Upper lobe of right lung (tissue), 1 donor: Measurements from ENCODE around the gene ST14. TPM values are rescaled to one million over a fixed set of nuclear protein-coding genes. Genes with fewer than 3 reads are reported as not detected.
A peak's percentile ranks its signal among the peaks of the same experiment; 100 is the strongest.

Experiments used
- ATAC-seq: fragments of 200-7000 bp; cut with Tn5 transposase; one replicate; pipeline ENCODE4 v1.9.1; 2020; ENCODE audit warnings: mild to moderate bottlenecking, moderate library complexity
- DNase-seq: peaks from one replicate; pipeline ENCODE4 v3.0.0-alpha.2; 2020
- H3K27ac ChIP-seq: fragments of 200-600 bp; one replicate; pipeline ENCODE4 v1.8.0; 2022
- H3K27me3 ChIP-seq: fragments of 200-600 bp; one replicate; pipeline ENCODE4 v1.8.0; 2022; ENCODE audit warnings: mild to moderate bottlenecking
- H3K36me3 ChIP-seq: fragments of 200-600 bp; one replicate; pipeline ENCODE4 v1.8.0; 2022
- H3K4me1 ChIP-seq: fragments of 200-600 bp; one replicate; pipeline ENCODE4 v1.8.0; 2022
- H3K4me3 ChIP-seq: fragments of 200-600 bp; one replicate; pipeline ENCODE4 v1.8.0; 2022; ENCODE audit warnings: mild to moderate bottlenecking
- H3K9me3 ChIP-seq: fragments of 200-600 bp; one replicate; pipeline ENCODE4 v1.8.0; 2022
- CTCF ChIP-seq: fragments of 200-600 bp; IDR thresholded peaks from one replicate; pipeline ENCODE4 v1.8.0; 2022; ENCODE audit warnings: antibody characterized with exemption
- intact Hi-C: fragments of 100-400 bp; cut with DNase I; formaldehyde crosslinking; loops from one replicate; pipeline ENCODE4 v1.11.0; 2022
- total RNA-seq: library from RNA; stranded (reverse); fragmentation: NEBNext Ultra II Directional; extraction: Animal tissue kit (Norgen Biotek cat#: 25700); gene quantifications from one replicate; pipeline ENCODE4 v1.2.1, GENCODE V29; 2021
- donor health status: DM: no; HTN: yes; CAD: no; lungs with severe emphysema.

ST14 gene
- total RNA-seq, 1 donor from 2014 or later = 59.1 TPM

GRCh38 chr11:130145311-130145812 is 14.2 kb upstream of the ST14 start:
- H3K4me1 ChIP-seq = peaks cover 23% of the 10 kb centered on the region
- no peaks in the 10 kb centered on the region for H3K27me3 ChIP-seq
- peak overlapping the region; percentile 67 for H3K27ac ChIP-seq

GRCh38 chr11:130145975-130146776 is 13.4 kb upstream of the ST14 start:
- ATAC-seq (peak; percentile 92), DNase-seq (peak; percentile 86)
- Histone ChIP-seq H3K27me3 (no peaks in the 10 kb centered on the region), H3K36me3 (peaks cover 45% of the 10 kb centered on the region), H3K9me3 (no peaks in the 10 kb centered on the region), H3K27ac (peak overlapping the region; percentile 67), H3K4me1 (peaks cover 23% of the 10 kb centered on the region), H3K4me3 (no peak overlapping the region)
- intact Hi-C loops = no loop called here
- TF ChIP-seq CTCF = peak; percentile 42

More at GRCh38 chr11:130145311-130145812, 14.2 kb upstream of the ST14 start:
- H3K4me3 ChIP-seq = no peak overlapping the region
- no peaks in the 10 kb centered on the region for H3K9me3 ChIP-seq
- intact Hi-C loops = no loop called here
- DNase-seq (no peak), ATAC-seq (no peak)
- TF ChIP-seq CTCF = no peak
- H3K36me3 ChIP-seq = peaks cover 54% of the 10 kb centered on the region

- peaks cover 23% of the 10 kb centered on the region for H3K4me1 ChIP-seq
- intact Hi-C loops = no loop called here
- DNase-seq (no peak), ATAC-seq (peak; percentile 87)
- H3K9me3 ChIP-seq = no peaks in the 10 kb centered on the region
- no peak overlapping the region for H3K4me3 ChIP-seq
- peaks cover 39% of the 10 kb centered on the region for H3K36me3 ChIP-seq
- TF ChIP-seq CTCF = no peak
- peak overlapping the region; percentile 67 for H3K27ac ChIP-seq
- no peaks in the 10 kb centered on the region for H3K27me3 ChIP-seq
These were observed 12.8 kb upstream of the ST14 start for GRCh38 chr11:130146796-130147195.

- DNase-seq = no peak
- TF ChIP-seq CTCF = no peak
These were observed 10.7 kb upstream of the ST14 start for GRCh38 chr11:130148796-130149326.

GRCh38 chr11:130150790-130151189 is 8.8 kb upstream of the ST14 start:
- Histone ChIP-seq H3K27ac (no peak overlapping the region), H3K27me3 (no peaks in the 10 kb centered on the region), H3K4me1 (peaks cover 19% of the 10 kb centered on the region), H3K4me3 (no peak overlapping the region), H3K36me3 (no peaks in the 10 kb centered on the region), H3K9me3 (no peaks in the 10 kb centered on the region)
- no peak for DNase-seq
- intact Hi-C loops = no loop called here
- ATAC-seq = no peak
- no peak for TF ChIP-seq CTCF

More at GRCh38 chr11:130148796-130149326, 10.7 kb upstream of the ST14 start:
- H3K9me3 ChIP-seq = no peaks in the 10 kb centered on the region
- H3K36me3 ChIP-seq = peaks cover 19% of the 10 kb centered on the region
- intact Hi-C loops = no loop called here
- H3K27ac ChIP-seq = no peak overlapping the region
- H3K4me3 ChIP-seq = no peak overlapping the region
- H3K4me1 ChIP-seq = peaks cover 23% of the 10 kb centered on the region
- ATAC-seq = no peak
- no peaks in the 10 kb centered on the region for H3K27me3 ChIP-seq
